IMR-90 (cell line): ENCODE data around the gene MAP7D1. TPM values are rescaled to one million over a fixed set of nuclear protein-coding genes. Genes with fewer than 3 reads are reported as not detected.

Experiments used
- ATAC-seq: fragments of 200-7000 bp; cut with Tn5 transposase; 2 replicates; pipeline ENCODE4 v1.9.1; 2020; ENCODE audit warnings: low read depth, mild to moderate bottlenecking, moderate library complexity
- BruUV-seq: library from RNA; stranded (reverse); fragments of 400-500 nt; replicated peaks from 2 replicates; lab custom pipeline; 2021; lab: Mats Ljungman, UMichigan
- CTCF ChIA-PET: fragments of 300-600 bp; formaldehyde crosslinking; extraction: SDS; loops from one replicate; lab custom pipeline; 2021; ENCODE audit warnings: antibody characterized with exemption; lab: Yijun Ruan, JAX
- POLR2A ChIA-PET: fragments of 300-600 bp; sonication (Branson Sonifier 250); formaldehyde crosslinking; loops from one replicate; lab custom pipeline; 2022; ENCODE audit warnings: antibody characterized with exemption; ENCODE audit not compliant: unreplicated experiment; lab: Charles Lee
- DNase-seq: peaks from one replicate; pipeline ENCODE4 v3.0.0; 2013
- H2AFZ ChIP-seq: replicated peaks from 2 replicates; pipeline ENCODE3; 2013; ENCODE audit warnings: low read length, mild to moderate bottlenecking; ENCODE audit not compliant: poor library complexity
- H2AK5ac ChIP-seq: 2 replicates; pipeline ENCODE4 v1.6.1; 2013; ENCODE audit warnings: low read depth, low read length, inconsistent platforms
- H2AK9ac ChIP-seq: replicated peaks from 2 replicates; pipeline ENCODE3; 2013; ENCODE audit warnings: mild to moderate bottlenecking, low read depth, low read length, moderate library complexity; ENCODE audit not compliant: poor library complexity
- H2BK120ac ChIP-seq: 2 replicates; pipeline ENCODE4 v1.6.1; 2013; ENCODE audit warnings: low read depth, low read length, inconsistent platforms
- H2BK15ac ChIP-seq: 3 replicates; pipeline ENCODE4 v1.6.1; 2013; ENCODE audit warnings: low read depth, low read length, inconsistent platforms
- H2BK20ac ChIP-seq: 2 replicates; pipeline ENCODE4 v1.6.1; 2013; ENCODE audit warnings: low read depth, mild to moderate bottlenecking, inconsistent platforms, low read length, moderate library complexity
- H2BK5ac ChIP-seq: 2 replicates; pipeline ENCODE4 v1.6.1; 2013; ENCODE audit warnings: mild to moderate bottlenecking, low read depth, low read length, inconsistent platforms; ENCODE audit not compliant: poor library complexity, severe bottlenecking
- H3K14ac ChIP-seq: replicated peaks from 2 replicates; pipeline ENCODE4 v1.6.1; 2013; ENCODE audit warnings: low read depth, low read length, inconsistent platforms
- H3K18ac ChIP-seq: 2 replicates; pipeline ENCODE4 v1.6.1; 2013; ENCODE audit warnings: low read depth, low read length, control low read depth
- H3K23ac ChIP-seq: 2 replicates; pipeline ENCODE4 v1.6.1; 2013; ENCODE audit warnings: low read depth, low read length, inconsistent platforms
- H3K27ac ChIP-seq: 2 replicates; pipeline ENCODE4 v1.5.1; 2013; ENCODE audit warnings: mild to moderate bottlenecking, control low read depth, low read length; ENCODE audit not compliant: insufficient read depth
- H3K27me3 ChIP-seq: 2 replicates; pipeline ENCODE4 v1.6.1; 2013; ENCODE audit warnings: low read length; ENCODE audit not compliant: control insufficient read depth, insufficient read depth
- H3K36me3 ChIP-seq: 2 replicates; pipeline ENCODE4 v1.6.1; 2013; ENCODE audit warnings: low read length, mixed read lengths; ENCODE audit not compliant: control insufficient read depth, insufficient read depth
- H3K4ac ChIP-seq: 2 replicates; pipeline ENCODE4 v1.6.1; 2013; ENCODE audit warnings: low read depth, low read length, inconsistent platforms
- H3K4me1 ChIP-seq: 2 replicates; pipeline ENCODE4 v1.6.1; 2013; ENCODE audit warnings: low read length, mixed read lengths; ENCODE audit not compliant: control insufficient read depth, insufficient read depth
- H3K4me2 ChIP-seq: 2 replicates; pipeline ENCODE4 v1.6.1; 2013; ENCODE audit warnings: low read depth, mild to moderate bottlenecking, control low read depth, low read length, moderate library complexity
- H3K4me3 ChIP-seq: 2 replicates; pipeline ENCODE4 v1.5.1; 2013; ENCODE audit warnings: low read depth, mild to moderate bottlenecking, control low read depth, low read length, moderate library complexity; ENCODE audit not compliant: insufficient read depth
- H3K56ac ChIP-seq: 2 replicates; pipeline ENCODE4 v1.6.1; 2013; ENCODE audit warnings: low read length, inconsistent platforms; ENCODE audit not compliant: insufficient read depth; ENCODE audit errors: extremely low read depth
- H3K79me1 ChIP-seq, 2 experiments: 2 replicates each; pipeline ENCODE4 v1.6.1; 2013; ENCODE audit warnings: low read length in 2 of 2, inconsistent platforms in 1 of 2, low read depth in 1 of 2
- H3K9ac ChIP-seq: 2 replicates; pipeline ENCODE4 v1.6.1; 2013; ENCODE audit warnings: low read depth, low read length, control low read depth
- H3K9me1 ChIP-seq: 2 replicates; pipeline ENCODE4 v1.6.1; 2013; ENCODE audit warnings: low read length, inconsistent platforms; ENCODE audit not compliant: insufficient read depth
- H3K9me3 ChIP-seq: 2 replicates; pipeline ENCODE4 v1.6.1; 2013; ENCODE audit warnings: low read length; ENCODE audit not compliant: control insufficient read depth, insufficient read depth
- H4K20me1 ChIP-seq: 2 replicates; pipeline ENCODE4 v1.6.1; 2013; ENCODE audit warnings: low read length, inconsistent platforms; ENCODE audit not compliant: insufficient read depth
- H4K5ac ChIP-seq: 2 replicates; pipeline ENCODE4 v1.6.1; 2013; ENCODE audit warnings: mild to moderate bottlenecking, low read depth, low read length, control low read depth
- H4K8ac ChIP-seq, 2 experiments: 2 replicates each; pipeline ENCODE4 v1.6.1; 2013; ENCODE audit warnings: low read depth in 2 of 2, low read length in 2 of 2, control low read depth in 1 of 2, inconsistent platforms in 1 of 2
- H4K91ac ChIP-seq: 2 replicates; pipeline ENCODE4 v1.6.1; 2013; ENCODE audit warnings: low read depth, low read length, inconsistent platforms; ENCODE audit not compliant: insufficient read depth
- FOS ChIP-seq: fragments of 150-350 bp; IDR thresholded peaks from 2 replicates; pipeline ENCODE4 v1.6.1; 2016; ENCODE audit warnings: low read depth, low read length
- MAZ ChIP-seq: IDR thresholded peaks from 2 replicates; pipeline ENCODE4 v1.6.1; 2012; ENCODE audit warnings: low read depth, mild to moderate bottlenecking, low read length, improper control_type of control experiment, moderate library complexity, borderline replicate concordance
- MXI1 ChIP-seq: IDR thresholded peaks from 2 replicates; pipeline ENCODE4 v1.6.1; 2012; ENCODE audit warnings: low read depth, mild to moderate bottlenecking, low read length, moderate library complexity, borderline replicate concordance
- NFE2L2 ChIP-seq: fragments of 150-350 bp; IDR thresholded peaks from 2 replicates; pipeline ENCODE4 v1.6.1; 2016; ENCODE audit warnings: low read depth, mild to moderate bottlenecking, low read length
- POLR2A ChIP-seq: IDR thresholded peaks from 2 replicates; pipeline ENCODE4 v1.6.1; 2012; ENCODE audit warnings: mild to moderate bottlenecking, low read depth, low read length
- SMC3 ChIP-seq: fragments of 150-350 bp; IDR thresholded peaks from 2 replicates; pipeline ENCODE4 v1.6.1; 2016; ENCODE audit warnings: low read depth, mild to moderate bottlenecking, antibody characterized with exemption, low read length, moderate library complexity
- USF2 ChIP-seq: fragments of 150-350 bp; IDR thresholded peaks from 2 replicates; pipeline ENCODE4 v1.6.1; 2017; ENCODE audit warnings: mild to moderate bottlenecking, antibody characterized with exemption, low read length, low read depth
- WGBS, 2 experiments: methylation state at CpG; one replicate each; pipeline versions ENCODE4 v1.1.5 to v1.1.7; 2013; ENCODE audit warnings: missing lambda C conversion rate in 2 of 2; ENCODE audit not compliant: insufficient read length in 1 of 2; ENCODE audit errors: extremely low coverage in 2 of 2; 5-methylcytosine and 5-hydroxymethylcytosine counted together
- dilution Hi-C: fragments of 300-500 bp; cut with HindIII; formaldehyde crosslinking; loops from one replicate; pipeline ENCODE4 v1.14.3; 2018; ENCODE audit warnings: low sequenced_read_pairs; ENCODE audit not compliant: unreplicated experiment
- in situ Hi-C: fragments of 300-500 bp; cut with MboI; formaldehyde crosslinking; loops from 3 replicates; pipeline ENCODE4 v1.14.3; 2019; ENCODE audit warnings: low sequenced_read_pairs, inconsistent platforms, mixed read lengths
- intact Hi-C: fragments of 100-400 bp; cut with micrococcal nuclease; formaldehyde crosslinking; loops from 2 replicates; pipeline ENCODE4 v1.10.0; 2022
- polyA plus RNA-seq, 3 experiments: library from polyadenylated mRNA; depleted of rRNA; stranded (reverse); fragments of >200 nt; gene quantifications; 2 replicates each; pipeline ENCODE4 v1.2.3, GENCODE V29; 2012; ENCODE audit warnings: low replicate concordance in 1 of 3
- total RNA-seq: library from RNA; depleted of rRNA; stranded (reverse); fragments of >200 nt; gene quantifications from 2 replicates; pipeline ENCODE4 v1.2.3, GENCODE V29; 2012

The MAP7D1 gene
- total and polyA plus RNA-seq, 2 of the 4 experiments (the other 2 are of a cell fraction) = 32.3 to 81.9 TPM

GRCh38 chr1:36165145-36165544 is 9.2 kb downstream of the MAP7D1 start:
- H3K14ac ChIP-seq = no peak overlapping the region
- ATAC-seq (no peak), DNase-seq (no peak)
- peaks cover 19% of the 10 kb centered on the region for H3K9me1 ChIP-seq
- H3K27me3 ChIP-seq = no peaks in the 10 kb centered on the region
- no peak overlapping the region for H3K9ac ChIP-seq
- in situ Hi-C loops = no loop called here
- CTCF ChIA-PET = interaction anchor here (0.6 to 1.1 kb wide), 2 partner anchors 8 to 18 kb away, joined by 3 to 5 read pairs; no protein-coding TSS in a partner anchor
- no TSS peak for BruUV-seq
- H3K36me3 ChIP-seq = peaks cover 14% of the 10 kb centered on the region
- no peak overlapping the region for H4K91ac ChIP-seq
- H3K27ac ChIP-seq = no peak overlapping the region
- H4K8ac ChIP-seq = no peak overlapping the region
- H3K18ac ChIP-seq = no peak overlapping the region
- no peaks in the 10 kb centered on the region for H3K9me3 ChIP-seq
- POLR2A ChIA-PET = interaction anchor here (0.6 kb wide), 1 partner anchor 26 kb away, joined by 11 read pairs; no protein-coding TSS in a partner anchor
- H4K20me1 ChIP-seq = peaks cover 96% of the 10 kb centered on the region
- H2BK15ac ChIP-seq = no peak overlapping the region
- H3K4me2 ChIP-seq = no peak overlapping the region
- dilution Hi-C loops = no loop called here
- no peak overlapping the region for H3K56ac ChIP-seq
- no peak overlapping the region for H3K23ac ChIP-seq
- WGBS, 2 experiments = no CpG with 5 or more reads among the region's 1 CpG
- no peak overlapping the region for H2AK5ac ChIP-seq
- peaks cover 5 to 58% of the 10 kb centered on the region in 2 experiments; a peak in 3 of 4 replicates for H3K79me1 ChIP-seq
- no peak overlapping the region for H3K4me3 ChIP-seq
- intact Hi-C loops = no loop called here
- no peak overlapping the region for H2BK5ac ChIP-seq
- H2AK9ac ChIP-seq = no peak overlapping the region
- H3K4me1 ChIP-seq = peaks cover 15% of the 10 kb centered on the region
- H2BK20ac ChIP-seq = no peak overlapping the region
- TF ChIP-seq POLR2A = no peak
- no peak for TF ChIP-seq MAZ
- TF ChIP-seq FOS = no peak
- TF ChIP-seq MXI1 = no peak
- no peak for TF ChIP-seq NFE2L2
- no peak for TF ChIP-seq SMC3
- no peak for TF ChIP-seq USF2
- no peak overlapping the region for H3K4ac ChIP-seq
- no peak overlapping the region for H2BK120ac ChIP-seq
- no peak overlapping the region for H2AFZ ChIP-seq
- H4K5ac ChIP-seq = no peak overlapping the region
